ENCODE measurements around the gene TMED1.

TMED1 gene

DNA sequence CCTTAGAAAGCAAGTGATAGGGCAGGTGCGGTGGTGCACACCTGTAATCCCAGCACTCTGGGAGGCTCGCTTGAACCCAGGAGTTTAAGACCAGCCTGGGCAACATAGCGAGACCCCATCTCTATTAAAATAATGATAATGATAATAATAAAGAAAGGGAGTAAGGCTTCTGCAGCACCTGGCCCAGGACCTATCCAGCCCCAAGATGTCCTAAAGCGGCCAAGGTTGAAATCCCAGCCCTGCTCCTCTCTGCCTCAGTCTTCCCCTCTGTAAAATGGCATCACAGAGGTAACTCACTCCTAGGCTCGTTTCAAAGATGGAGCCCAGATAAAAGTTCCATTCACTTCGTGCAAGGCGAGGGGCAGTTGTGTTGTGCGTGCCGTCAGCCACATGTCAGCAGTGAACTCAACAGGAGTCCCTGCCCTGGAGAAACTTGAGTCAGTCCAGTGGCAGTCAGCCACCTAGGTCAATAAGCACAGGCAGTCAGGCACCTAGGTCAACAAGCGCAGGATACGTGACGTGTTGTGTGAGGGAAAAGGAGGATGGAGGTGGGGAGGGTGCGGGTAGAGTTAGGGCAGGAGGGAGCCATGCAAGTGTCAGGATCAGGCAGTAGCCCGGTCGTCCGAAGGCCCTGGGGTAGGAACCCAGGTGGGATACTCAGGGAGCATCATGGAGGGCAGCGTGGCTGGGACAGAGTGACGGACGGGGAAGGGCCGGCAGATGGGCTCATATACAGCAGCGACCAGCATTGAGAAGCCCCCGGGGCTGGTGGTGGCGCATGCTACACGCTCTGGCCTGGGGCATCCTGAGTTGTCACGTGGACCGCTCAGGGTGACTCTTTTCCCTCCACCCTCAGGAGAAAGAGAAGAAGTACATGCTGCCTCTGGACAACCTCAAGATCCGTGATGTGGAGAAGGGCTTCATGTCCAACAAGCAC is 16.6 kb downstream of the TMED1 start:
- no peak for TF ChIP-seq FOXM1 (IDR thresholded peaks at IDR 0.05; ENCODE audit: borderline replicate concordance)
- TF ChIP-seq HDGF (IDR thresholded peaks at IDR 0.05; ENCODE audit: borderline replicate concordance) = no peak
- TF ChIP-seq PKNOX1 (IDR thresholded peaks at IDR 0.05) = no peak
- TF ChIP-seq CTBP1 (IDR thresholded peaks at IDR 0.05; ENCODE audit: borderline replicate concordance) = no peak
- no peak for TF ChIP-seq NFRKB (IDR thresholded peaks at IDR 0.05)
- no peak for TF ChIP-seq FOXK2 (IDR thresholded peaks at IDR 0.05)
- no peak for TF ChIP-seq L3MBTL2 (conservative IDR thresholded peaks at IDR 0.05)
- TF ChIP-seq BHLHE40 (IDR thresholded peaks at IDR 0.05; ENCODE audit: borderline replicate concordance) = no peak
- TF ChIP-seq LEF1 (IDR thresholded peaks at IDR 0.05; ENCODE audit: borderline replicate concordance) = no peak
- TF ChIP-seq SUZ12 (IDR thresholded peaks at IDR 0.05) = no peak
- TF ChIP-seq SP1 (IDR thresholded peaks at IDR 0.05) = no peak
- no peak for TF ChIP-seq ELF4 (IDR thresholded peaks at IDR 0.05)
- TF ChIP-seq ARNT (IDR thresholded peaks at IDR 0.05) = no peak
- no peak for TF ChIP-seq ZNF384 (IDR thresholded peaks at IDR 0.05)
- no peak for TF ChIP-seq TARDBP (IDR thresholded peaks at IDR 0.05)
- no peak for TF ChIP-seq FOXA1 (IDR thresholded peaks at IDR 0.05)
- POLR2A ChIA-PET = interaction anchor here (1.7 kb wide), 1 partner anchor 17 kb away, joined by 8 read pairs; the partner anchor contains the start of gene TMED1
- CTCF ChIA-PET = no interaction called here
- DNase-seq (ENCODE audit: extremely low spot score) = no peak

DNA sequence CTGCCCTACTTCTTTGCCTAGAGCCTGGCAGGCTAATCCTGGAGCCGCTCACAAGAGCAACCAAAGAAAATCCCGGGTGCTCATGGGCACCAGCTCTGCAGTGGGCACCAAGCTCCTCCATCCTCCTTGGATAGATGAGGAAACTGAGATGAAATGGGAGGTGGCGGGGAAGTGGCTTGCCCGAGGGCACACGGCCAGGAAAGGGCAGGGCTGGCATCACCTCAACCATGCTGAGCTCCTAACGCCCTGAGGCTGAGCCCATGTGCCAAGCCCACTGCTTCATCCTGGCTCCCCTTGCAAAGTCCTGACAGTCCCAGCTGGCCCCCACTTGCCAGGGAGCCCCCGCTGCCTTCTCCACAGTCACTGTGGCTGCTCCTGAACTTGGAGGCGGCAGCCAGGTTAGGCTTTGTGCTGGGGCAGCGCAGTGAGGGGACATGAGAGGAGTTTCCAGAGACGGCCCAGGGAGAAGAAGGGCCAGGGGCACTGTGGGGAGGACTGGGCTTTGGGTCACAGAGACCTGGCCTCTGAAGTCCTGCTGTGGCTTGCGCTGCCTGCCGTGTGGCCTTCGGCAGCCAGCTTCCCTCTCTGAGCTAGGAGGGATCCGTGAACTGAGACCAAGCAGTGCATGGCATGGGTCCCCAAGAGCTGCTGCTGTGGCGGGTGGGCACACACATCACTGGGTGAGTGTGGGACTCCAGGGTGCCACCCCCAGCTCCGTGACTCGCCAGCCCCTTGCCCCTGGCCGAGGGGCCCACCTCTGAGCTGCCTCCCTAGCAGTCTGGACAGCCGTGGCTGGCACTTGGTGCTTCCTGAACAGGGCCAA is 17.5 kb downstream of the TMED1 start:
- CTCF ChIA-PET = no interaction called here
- no peak for TF ChIP-seq FOXK2 (IDR thresholded peaks at IDR 0.05)
- no peak for TF ChIP-seq PKNOX1 (IDR thresholded peaks at IDR 0.05)
- TF ChIP-seq FOXA1 (IDR thresholded peaks at IDR 0.05) = no peak
- no peak for TF ChIP-seq NFRKB (IDR thresholded peaks at IDR 0.05)
- TF ChIP-seq SP1 (IDR thresholded peaks at IDR 0.05) = no peak
- no peak for TF ChIP-seq ZNF384 (IDR thresholded peaks at IDR 0.05)
- TF ChIP-seq L3MBTL2 (conservative IDR thresholded peaks at IDR 0.05) = no peak
- POLR2A ChIA-PET = interaction anchor here (1.7 kb wide), 1 partner anchor 17 kb away, joined by 8 read pairs; the partner anchor contains the start of gene TMED1
- DNase-seq (ENCODE audit: extremely low spot score) = no peak

GRCh38 chr19:10817291-10818038 is 18.5 kb downstream of the TMED1 start:
- no peak for TF ChIP-seq NFRKB (IDR thresholded peaks at IDR 0.05)
- no peak for TF ChIP-seq L3MBTL2 (conservative IDR thresholded peaks at IDR 0.05)
- TF ChIP-seq ZNF384 (IDR thresholded peaks at IDR 0.05) = no peak
- no peak for TF ChIP-seq CTBP1 (IDR thresholded peaks at IDR 0.05; ENCODE audit: borderline replicate concordance)
- TF ChIP-seq PKNOX1 (IDR thresholded peaks at IDR 0.05) = no peak
- TF ChIP-seq FOXK2 (IDR thresholded peaks at IDR 0.05) = no peak
- no peak for TF ChIP-seq FOXA1 (IDR thresholded peaks at IDR 0.05)
- TF ChIP-seq FOXM1 (IDR thresholded peaks at IDR 0.05; ENCODE audit: borderline replicate concordance) = no peak
- no peak for TF ChIP-seq HDGF (IDR thresholded peaks at IDR 0.05; ENCODE audit: borderline replicate concordance)
- ChIA-PET CTCF (no interaction called here), POLR2A (interaction anchor here (1.7 kb wide), 1 partner anchor 19 kb away, joined by 8 read pairs; the partner anchor contains the start of gene TMED1)
- DNase-seq (ENCODE audit: extremely low spot score) = no peak

- no peak for TF ChIP-seq NFRKB (IDR thresholded peaks at IDR 0.05)
- no peak for TF ChIP-seq L3MBTL2 (conservative IDR thresholded peaks at IDR 0.05)
- TF ChIP-seq CTBP1 (IDR thresholded peaks at IDR 0.05; ENCODE audit: borderline replicate concordance) = no peak
- no peak for TF ChIP-seq FOXA1 (IDR thresholded peaks at IDR 0.05)
- no peak for TF ChIP-seq SP1 (IDR thresholded peaks at IDR 0.05)
- TF ChIP-seq FOXK2 (IDR thresholded peaks at IDR 0.05) = no peak
- TF ChIP-seq ELF4 (IDR thresholded peaks at IDR 0.05) = no peak
- no peak for TF ChIP-seq ARNT (IDR thresholded peaks at IDR 0.05)
- POLR2A ChIA-PET = no interaction called here
- CTCF ChIA-PET = no interaction called here
- DNase-seq (ENCODE audit: extremely low spot score) = no peak
Observed at GRCh38 chr19:10816691-10817090, 19.3 kb downstream of the TMED1 start.

DNA sequence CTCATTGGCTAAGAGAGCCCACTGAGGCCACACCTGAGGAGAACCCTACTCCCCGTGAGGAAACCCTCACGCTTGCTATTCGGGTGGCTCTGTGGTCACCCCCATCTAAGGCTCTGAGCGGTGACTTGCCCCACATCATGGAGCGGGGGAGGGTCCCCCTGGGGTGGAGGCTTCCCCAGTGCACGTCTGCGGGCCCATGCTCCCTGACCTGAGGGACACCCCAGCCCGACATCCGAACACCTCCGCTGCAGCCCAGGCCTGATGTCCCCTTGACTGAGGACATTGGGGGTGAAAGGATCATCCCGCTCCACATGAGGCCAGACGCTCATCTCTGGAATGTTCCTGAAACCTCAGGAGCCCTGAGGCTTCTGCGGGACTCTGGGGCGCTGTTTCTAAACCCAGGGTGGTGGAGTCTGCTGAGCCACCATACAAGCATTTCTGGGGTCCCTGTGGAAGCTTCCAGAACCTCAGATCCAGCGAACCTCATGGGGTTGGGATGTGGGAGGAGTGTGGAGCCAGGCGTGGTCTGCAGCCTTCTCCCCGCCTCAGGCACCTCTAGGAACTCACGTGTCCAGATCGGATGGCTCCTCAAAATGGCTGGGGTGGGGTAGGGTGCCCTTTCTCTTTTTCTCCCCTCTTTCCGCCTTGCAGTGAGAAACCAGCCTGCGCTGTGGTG is 19.9 kb downstream of the TMED1 start:
- no peak for DNase-seq (ENCODE audit: extremely low spot score)
- CTCF ChIA-PET = no interaction called here
- POLR2A ChIA-PET = no interaction called here
- no peak for TF ChIP-seq FOXA1 (IDR thresholded peaks at IDR 0.05)
- no peak for TF ChIP-seq ZNF384 (IDR thresholded peaks at IDR 0.05)
- TF ChIP-seq ELF4 (IDR thresholded peaks at IDR 0.05) = no peak
- no peak for TF ChIP-seq FOXK2 (IDR thresholded peaks at IDR 0.05)
- TF ChIP-seq HDGF (IDR thresholded peaks at IDR 0.05; ENCODE audit: borderline replicate concordance) = no peak
- no peak for TF ChIP-seq LEF1 (IDR thresholded peaks at IDR 0.05; ENCODE audit: borderline replicate concordance)
- TF ChIP-seq FOXM1 (IDR thresholded peaks at IDR 0.05; ENCODE audit: borderline replicate concordance) = no peak
- no peak for TF ChIP-seq SUZ12 (IDR thresholded peaks at IDR 0.05)
- no peak for TF ChIP-seq CTBP1 (IDR thresholded peaks at IDR 0.05; ENCODE audit: borderline replicate concordance)
- no peak for TF ChIP-seq ARNT (IDR thresholded peaks at IDR 0.05)
- TF ChIP-seq L3MBTL2 (conservative IDR thresholded peaks at IDR 0.05) = no peak
- TF ChIP-seq SP1 (IDR thresholded peaks at IDR 0.05) = no peak
- TF ChIP-seq PKNOX1 (IDR thresholded peaks at IDR 0.05) = no peak
- no peak for TF ChIP-seq BHLHE40 (IDR thresholded peaks at IDR 0.05; ENCODE audit: borderline replicate concordance)
- TF ChIP-seq NFRKB (IDR thresholded peaks at IDR 0.05) = no peak
- no peak for TF ChIP-seq TARDBP (IDR thresholded peaks at IDR 0.05)

Measured in HEK293T (cell line).